Nucleus accumbens (tissue), 56 donors: Measurements from ENCODE around the gene RHOJ.
"Not testable (repeated sequence)": the region's sequence is repeated elsewhere in the genome, so short reads cannot be mapped to it uniquely, and the experiment has no call there.

Experiments
- DNase-seq, 56 donors: peaks; one replicate each; lab custom pipeline; 2025; lab: John Stamatoyannopoulos, UW

The RHOJ gene

DNA sequence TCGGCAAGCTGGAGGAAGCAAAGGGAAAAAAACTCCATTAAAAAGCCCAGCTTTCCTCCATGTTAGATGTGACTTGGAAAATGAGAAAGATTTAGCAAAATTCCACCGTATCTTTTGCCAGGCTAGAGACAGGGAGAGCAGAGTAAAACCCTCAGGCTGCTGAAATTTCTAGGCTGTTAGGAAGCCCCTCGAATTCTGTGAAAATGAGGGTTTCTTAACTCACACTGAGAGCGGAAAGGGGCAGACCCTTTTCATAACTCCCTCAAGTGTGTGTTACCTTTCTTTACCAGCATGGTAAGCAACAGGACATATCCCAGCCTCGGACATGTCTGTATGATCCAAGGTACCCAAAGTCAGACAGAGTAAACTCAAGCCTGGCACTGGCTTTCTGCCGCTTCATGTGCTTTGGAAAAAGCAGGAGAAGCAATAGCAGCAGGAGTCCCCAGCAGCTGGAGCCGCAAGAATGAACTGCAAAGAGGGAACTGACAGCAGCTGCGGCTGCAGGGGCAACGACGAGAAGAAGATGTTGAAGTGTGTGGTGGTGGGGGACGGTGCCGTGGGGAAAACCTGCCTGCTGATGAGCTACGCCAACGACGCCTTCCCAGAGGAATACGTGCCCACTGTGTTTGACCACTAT lies at the start of gene RHOJ:
TSS of gene RHOJ (plus strand) at position 37 of the 637 bp plus-strand sequence. CDS start at position 464, 427 bp downstream.
- peak in 33 of 56 donors; percentile 1 to 46 (median 10) for DNase-seq

DNA sequence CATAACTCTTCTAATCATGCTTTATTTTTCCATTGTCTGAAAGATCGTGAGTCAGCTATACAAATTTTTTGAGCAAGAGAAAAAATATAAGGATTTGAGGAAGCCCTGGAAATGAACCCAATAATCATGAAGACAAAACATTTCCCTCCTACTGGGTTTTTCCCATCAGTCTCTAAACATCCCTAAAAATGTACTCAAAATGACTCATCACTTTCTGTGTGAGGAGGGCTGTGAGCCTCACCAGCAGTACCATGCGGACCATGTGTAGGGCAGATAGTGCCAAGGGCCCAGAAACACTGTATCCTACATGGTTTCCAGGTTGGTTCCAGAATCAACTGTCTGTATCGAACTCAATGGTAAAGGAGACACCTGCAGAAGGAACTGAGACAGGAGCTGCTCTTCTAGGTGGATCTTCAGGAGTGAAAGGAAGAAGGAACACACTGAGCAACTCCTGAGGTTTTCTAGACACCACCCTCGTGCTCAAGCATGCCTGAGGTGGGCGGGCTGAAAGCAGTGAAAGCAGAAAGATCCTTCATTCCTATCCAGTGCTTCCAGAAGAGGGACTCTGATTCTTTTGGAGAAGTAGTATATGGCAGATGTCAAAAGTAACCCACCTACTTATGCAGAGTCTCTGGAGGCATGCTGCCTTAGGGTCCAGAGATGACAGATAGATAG lies 48.6 kb upstream of the RHOJ start:
- no peak for DNase-seq

DNA sequence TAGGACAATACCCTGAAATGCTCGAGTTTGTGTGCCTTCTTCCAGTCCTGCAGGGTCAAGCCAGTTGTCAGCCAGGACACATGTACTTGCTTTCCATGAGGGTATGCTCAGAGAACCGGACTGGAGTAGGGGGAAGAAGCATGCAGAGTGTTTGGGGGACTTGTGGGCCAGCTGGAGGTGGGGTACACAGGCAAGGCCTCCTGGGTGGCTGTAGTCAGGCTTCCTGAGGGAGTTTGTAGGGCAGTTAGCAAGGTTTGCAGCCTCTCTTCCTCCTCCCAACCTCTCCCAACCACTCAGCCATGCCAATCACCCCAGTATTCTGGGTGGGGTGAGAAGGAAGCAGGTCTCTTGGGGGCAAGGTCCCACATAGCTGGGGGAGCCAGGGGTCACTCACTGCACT lies 47.0 kb upstream of the RHOJ start:
- DNase-seq = no peak

DNA sequence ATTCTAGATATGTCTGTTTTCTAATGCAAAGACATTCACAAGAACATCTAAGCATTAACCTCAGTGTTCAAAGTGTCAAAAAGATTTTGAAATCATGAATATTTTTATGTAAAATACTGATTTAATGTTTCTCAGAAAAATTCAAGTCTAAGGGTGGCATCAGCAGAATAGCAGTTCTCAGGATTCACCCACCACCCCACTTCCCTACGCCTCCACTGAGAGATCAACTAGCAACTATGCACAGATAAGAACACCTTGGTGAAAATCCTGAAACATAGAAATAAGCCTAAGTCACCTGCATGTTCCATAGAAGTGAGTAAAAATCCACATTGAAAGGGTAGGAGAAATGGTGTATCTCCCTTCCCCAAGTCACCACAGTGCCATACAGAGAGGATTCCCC lies 40.9 kb upstream of the RHOJ start:
- DNase-seq = peak in 11 of 56 donors; percentile 1 to 36 (median 10)

DNA sequence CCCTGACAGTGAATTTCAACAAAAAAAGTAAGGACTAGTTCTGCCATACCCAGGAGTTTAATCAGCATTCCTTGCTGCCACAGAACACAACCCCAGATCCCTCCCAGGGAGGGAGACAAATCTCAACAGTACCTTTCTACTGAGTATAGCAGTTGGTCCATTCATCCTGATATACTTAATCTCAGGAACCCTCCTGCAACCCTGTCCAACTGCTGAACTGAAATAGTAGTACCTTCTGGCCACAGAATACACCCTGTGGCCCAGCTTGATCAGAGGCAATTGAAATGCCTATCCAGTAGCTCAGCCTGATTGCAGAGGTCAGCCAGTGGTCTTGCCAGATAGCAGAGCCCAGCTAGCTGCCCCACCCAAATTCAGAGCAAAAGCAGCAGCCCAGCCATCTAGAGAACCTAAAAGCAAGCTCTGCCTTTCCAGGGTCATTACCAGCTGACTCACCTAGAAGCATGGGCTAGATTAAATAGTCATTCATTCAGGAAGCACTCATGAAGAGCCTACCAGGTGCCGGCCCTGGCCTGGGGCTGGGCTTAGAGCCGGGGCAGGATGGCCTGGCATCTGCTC lies 40.0 kb upstream of the RHOJ start:
- DNase-seq = no peak

DNA sequence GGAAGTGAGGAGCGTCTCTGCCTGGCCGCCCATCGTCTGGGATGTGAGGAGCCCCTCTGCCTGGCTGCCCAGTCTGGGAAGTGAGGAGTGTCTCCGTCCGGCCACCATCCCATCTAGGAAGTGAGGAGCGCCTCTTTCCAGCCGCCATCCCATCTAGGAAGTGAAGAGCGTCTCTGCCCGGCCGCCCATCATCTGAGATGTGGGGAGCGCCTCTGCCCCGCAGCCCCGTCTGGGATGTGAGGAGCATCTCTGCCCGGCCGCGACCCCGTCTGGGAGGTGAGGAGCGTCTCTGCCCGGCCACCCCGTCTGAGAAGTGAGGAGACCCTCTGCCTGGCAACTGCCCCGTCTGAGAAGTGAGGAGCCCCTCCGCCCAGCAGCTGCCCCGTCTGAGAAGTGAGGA lies 39.0 kb upstream of the RHOJ start:
- DNase-seq = not testable (repeated sequence)

DNA sequence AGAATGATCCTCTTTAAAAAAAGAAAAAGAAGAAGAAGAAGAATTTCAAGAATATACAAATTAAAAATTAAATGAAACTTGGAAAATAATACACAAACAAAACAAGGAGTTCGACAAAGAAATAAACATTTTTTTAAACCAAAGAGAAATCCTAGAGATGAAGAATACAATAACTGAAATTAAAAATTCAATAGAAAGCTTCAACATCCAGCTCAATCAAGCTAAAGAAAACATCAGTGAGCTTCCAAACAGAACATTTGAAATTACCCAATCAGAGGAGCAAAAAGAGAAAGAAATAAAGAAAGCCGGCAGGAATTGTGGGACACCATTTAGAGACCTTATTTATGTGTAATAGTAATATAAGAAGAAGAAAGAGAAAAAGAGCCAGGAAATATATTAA lies 37.2 kb upstream of the RHOJ start:
- no peak for DNase-seq

DNA sequence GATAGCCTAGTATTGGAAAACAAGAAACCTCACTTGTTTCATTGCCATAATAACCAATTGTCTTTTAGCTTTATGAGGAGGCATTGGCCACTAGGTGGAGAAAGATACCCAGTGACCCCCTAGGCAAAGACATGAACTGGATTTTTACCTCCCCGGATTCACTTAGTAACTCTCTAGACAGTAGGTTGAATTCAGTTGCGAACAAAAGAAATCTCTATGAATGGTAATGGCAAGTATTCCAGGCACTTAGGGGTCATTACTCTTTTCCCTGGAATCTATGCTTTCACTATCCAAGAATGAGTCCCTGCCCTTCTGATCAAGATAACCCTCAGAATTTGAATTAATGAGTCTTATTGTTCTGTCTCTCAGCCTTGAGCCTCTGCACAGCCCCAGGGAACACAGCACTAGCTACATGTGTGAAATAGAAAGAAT lies 29.5 kb upstream of the RHOJ start:
- DNase-seq = peak in 5 of 56 donors; percentile 0 to 24 (median 3)

DNA sequence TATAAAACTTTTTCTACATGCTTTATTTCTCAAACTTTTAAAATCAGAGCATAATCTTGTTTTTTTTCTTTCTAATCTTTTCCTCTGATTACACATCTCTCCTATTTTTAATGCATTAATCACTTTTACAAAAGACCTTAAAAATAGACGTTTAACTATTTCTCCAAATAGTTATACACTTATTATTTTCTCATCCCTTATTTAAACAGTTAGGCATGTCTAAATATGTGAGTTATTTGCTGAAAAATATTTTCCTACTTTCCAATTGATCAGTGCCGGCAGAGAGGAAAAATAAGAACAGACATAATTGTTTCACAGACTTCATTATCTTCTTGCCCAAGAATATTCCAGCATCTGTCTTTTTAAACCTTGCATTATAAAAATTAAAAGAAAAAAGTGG lies 28.7 kb upstream of the RHOJ start:
- DNase-seq = no peak

DNA sequence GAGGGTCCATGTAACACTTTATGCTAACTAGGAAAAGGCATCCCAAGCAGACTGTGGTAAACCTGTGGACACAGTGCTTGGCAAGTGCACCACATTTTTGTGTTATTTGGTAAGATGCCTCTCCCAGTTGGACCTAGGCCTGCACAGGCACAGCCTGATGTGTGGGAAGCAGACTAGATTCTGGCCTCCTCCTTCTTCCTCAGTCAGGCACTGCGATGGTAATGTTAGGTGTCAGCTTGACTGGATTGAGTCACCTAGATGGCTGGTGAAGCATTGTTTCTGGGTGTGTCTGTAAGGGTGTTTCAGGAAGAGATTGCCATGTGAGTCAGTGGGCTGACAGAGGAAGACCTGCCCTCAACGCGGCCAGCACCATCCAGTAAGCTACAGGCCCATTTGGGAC lies 25.3 kb upstream of the RHOJ start:
- DNase-seq = no peak

DNA sequence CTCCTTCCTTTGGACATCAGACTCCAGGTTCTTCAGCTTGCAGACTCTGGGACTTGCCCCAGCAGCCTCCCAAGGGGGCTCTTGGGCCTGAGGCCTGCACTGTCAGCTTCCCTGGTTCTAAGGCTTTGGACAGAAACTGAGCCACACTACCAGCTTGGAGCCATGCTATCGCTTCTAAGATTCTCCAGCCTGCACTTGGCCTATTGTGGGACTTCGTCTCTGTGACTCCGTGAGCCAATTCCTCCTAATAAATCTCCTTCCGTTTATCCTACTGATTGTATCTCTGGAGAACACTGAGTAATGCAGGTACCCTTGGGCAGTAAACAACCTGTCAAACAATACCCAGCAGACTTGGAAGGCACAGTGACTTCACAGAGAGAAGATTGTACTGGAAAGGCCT lies 24.9 kb upstream of the RHOJ start:
- no peak for DNase-seq

DNA sequence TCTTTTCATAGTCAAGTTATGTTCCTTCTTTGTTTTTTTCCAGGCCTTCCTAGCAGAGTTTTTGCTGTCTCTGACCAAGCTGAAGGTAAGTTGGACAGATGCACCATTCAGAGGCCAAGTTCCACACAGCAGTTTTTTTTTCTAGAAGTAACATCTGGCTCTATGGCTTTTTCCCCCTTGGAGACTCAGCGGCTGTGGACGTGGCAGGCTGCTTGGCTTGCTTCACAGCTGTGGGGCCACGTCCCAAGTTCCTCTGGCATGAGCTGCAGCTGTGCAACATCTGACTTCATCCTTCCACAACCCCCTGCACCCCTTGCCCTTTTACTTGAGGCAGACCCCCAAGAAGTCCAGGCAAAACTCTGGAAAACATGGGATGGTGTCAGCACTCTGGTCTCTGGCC lies 24.2 kb upstream of the RHOJ start:
- no peak for DNase-seq

DNA sequence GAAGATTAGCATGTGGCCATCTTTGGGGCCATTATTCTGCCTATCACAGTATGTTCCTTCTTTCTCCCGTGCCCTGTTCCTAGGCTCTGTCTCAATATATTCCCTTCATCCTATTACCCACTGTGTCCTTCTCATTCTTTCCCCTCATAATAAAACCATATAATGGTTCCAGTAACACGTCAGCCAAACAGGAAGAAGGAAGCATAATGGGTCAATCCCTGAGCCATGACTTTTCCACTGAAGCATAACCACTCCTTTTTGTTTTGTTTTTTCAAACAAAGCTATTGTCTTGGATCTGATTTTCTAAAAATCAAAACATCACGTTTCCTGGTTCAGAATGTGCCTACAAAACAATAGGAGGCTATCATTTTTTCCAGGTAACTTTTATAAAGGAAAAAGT lies 21.3 kb upstream of the RHOJ start:
- no peak for DNase-seq

DNA sequence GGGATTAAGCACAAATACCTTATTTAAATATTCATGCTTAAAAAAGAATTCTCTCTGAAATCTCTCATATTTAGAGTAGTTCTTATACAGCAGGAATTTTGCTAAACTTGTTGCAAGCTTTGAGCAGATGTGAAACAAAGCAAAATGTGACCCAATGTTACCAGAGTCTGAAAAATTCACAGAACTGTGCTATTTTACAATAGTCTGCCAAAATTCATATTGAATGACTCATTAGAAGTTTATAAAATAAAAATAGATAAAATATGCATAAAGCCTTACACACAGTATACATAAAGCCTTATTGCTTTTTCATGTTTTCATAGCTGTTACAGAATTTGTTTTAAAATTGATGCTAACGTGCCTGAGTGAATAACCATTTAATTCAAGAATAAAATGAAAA lies 17.8 kb upstream of the RHOJ start:
- DNase-seq = no peak

DNA sequence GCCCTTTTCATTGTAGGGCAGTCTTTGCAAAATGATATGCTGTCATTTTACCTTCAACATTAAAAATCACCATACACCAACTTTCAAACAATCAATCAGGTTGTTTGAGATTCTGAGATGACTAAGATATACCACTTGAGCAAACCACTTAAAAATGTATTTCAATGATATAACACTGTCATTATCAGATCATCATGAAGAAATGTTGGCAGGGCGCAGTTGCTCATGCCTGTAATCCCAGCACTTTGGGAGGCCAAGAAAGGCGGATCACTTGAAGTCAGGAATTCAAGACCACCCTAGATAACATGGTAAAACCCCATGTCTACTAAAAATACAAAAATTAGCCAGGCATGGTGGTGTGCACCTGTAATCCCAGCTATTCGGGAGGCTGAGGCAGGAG lies 13.0 kb upstream of the RHOJ start:
- DNase-seq = no peak

DNA sequence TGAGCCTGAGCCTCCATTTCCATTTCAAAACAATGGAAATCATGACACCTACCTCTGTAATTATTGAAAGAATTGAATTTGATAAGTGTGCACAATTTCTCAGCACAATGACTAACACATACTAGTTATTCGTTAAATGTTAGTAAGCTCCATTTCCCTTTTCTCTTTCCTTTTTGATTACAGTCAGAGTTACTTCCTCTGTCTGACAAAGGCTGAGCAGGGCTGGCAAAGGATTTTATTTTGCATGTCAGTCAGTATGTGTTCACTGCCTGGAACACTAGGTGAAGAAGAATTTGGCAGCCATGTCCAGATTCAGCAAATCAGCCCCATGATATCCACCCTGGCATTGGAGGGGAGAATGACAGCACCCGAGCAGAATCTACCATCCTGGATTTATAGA lies 12.2 kb upstream of the RHOJ start:
- DNase-seq = no peak

DNA sequence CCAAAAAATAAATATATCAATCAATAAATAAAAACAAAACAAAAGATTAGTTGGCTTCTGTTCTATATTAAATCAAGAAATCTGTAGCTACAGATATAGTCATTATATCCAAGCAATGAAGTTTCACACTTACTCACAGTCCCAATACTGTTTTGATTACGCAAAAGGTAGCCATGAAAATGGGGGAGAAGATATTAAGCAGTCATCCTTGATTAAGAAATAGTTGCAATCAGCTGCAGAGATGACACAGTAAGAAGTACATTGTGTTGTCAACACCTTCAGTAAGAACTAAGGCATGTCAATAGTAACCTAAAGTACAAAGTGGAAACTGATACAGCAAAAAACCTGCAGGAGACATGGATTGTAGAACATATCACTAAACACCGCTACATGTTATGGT lies 11.0 kb upstream of the RHOJ start:
- DNase-seq = no peak

DNA sequence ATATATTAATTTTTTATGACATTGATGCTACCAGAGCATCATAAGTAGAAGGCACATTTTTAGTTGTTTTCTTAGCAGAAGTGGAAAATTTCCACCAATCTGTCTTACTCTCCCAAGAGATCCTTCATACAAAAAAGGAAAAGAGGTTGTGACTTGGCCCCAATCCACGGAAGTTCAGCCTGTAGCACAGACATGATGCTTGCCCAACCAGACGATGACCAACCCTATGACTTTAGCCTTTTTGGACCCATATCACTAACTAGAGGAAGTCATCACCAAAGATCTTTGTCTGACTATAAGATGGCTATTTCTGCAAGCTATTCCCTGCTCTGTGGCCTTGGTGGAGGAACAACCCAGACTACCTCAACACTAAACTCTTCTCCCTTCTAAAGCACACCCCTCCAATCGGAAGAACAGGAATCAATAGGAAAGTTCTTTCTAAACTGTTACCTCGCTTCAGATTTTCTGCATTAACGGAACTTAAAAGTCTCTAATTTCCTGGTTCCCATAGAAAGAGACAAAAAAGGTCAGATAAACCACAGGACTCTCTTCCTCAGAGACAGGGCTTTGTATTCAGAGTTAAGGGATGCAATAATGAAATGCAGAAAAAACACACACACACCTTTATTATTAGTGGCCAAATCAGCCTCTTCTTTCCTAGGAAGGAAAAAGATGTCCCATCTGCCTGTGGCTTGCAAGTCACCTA lies 4.1 kb upstream of the RHOJ start:
- no peak for DNase-seq

DNA sequence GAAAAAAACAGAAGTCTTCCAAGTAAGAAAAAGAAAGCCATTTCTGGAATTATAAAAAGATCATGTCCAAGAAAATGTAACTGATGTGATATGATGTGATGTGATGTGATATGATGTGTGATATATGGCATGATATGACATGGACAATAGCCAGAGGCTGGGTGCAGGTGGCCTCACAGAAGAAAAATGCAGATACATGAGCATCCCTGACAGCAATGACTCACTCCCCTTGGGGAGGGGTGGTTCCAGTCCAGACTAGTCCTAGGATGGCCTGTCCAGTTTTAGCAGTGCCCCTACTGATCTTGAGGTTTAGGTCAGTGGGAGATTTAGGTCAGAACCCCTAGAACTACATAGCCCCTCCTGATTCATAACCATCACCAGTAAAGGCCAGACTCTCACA lies 3.5 kb upstream of the RHOJ start:
- DNase-seq = no peak

DNA sequence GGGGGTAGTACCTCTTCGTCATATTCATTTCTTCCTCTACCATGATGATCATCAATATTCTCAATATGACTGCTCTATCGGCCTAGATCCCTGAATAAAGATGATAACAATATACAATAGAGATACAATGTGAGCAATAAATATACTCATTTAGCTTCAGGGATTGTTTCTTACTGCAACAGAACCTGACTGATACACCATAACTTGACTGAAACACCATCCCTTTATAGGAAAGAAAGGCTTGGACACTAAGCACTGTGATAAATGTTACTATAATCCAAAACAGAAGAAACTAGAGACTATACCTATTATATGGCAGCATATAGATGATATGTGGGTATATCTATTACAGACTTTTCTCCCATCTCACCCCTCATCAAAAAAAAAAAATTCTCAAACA lies 1.2 kb upstream of the RHOJ start:
- DNase-seq = no peak

DNA sequence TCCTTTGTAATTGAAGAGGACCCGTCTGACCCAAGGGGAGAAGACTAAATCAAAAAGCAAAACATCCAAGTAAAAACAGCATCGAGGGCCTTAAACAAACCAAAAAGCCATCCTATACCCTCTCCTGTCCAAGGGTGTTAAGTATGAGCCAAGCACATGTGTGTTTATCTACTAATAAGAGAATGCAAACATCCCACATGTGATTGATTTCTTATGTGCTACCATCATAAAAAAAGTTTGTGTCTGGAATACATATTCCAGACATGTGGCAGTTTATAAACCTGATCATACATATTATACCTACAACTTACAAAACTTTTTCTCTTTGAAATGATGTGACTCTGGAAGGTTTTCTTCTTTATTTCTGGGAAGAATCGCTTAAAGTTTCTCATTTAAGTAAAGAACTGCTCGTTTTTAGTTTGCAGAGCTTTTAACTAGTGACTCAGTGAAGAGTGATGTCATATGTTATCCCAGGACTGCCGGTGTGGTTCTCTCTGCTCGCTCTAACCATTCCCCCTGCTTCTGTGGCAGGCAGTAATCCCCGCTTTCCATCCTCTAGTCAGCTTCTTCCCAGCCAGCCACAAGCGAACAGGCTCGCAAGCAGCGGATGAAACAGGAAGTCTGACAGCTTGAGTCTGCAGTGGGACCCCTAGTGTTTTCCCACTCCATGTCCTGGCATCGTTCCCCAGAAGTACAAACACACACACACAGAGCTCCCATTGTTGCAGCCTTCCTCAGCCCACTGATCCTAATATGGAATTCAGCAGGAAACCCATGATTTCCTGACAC lies 431 bp upstream of the RHOJ start:
- peak in 54 of 56 donors; percentile 7 to 83 (median 46) for DNase-seq
